OCI-LY7 (cell line): ENCODE results near the gene FAM107B. TPM values are rescaled to one million over a fixed set of nuclear protein-coding genes. Genes with fewer than 3 reads are reported as not detected.

Source experiments
- BruUV-seq: library from RNA; stranded (reverse); fragments of 400-500 nt; replicated peaks from 2 replicates; lab custom pipeline; 2021; lab: Mats Ljungman, UMichigan
- CTCF ChIA-PET: fragments of 300-600 bp; sonication (Branson Sonifier 250); formaldehyde crosslinking; loops from one replicate; lab custom pipeline; 2022; ENCODE audit warnings: antibody characterized with exemption; ENCODE audit not compliant: unreplicated experiment; lab: Charles Lee
- POLR2A ChIA-PET: fragments of 300-600 bp; sonication (Branson Sonifier 250); formaldehyde crosslinking; loops from one replicate; lab custom pipeline; 2022; ENCODE audit warnings: antibody characterized with exemption; lab: Charles Lee
- DNase-seq: peaks from one replicate; pipeline ENCODE4 v3.0.0-alpha.2; 2015; ENCODE audit warnings: low spot score
- H2AFZ ChIP-seq: fragments of 200-600 bp; sonication (generic), shearing (Covaris generic); 2 replicates; pipeline ENCODE4 v1.6.1; 2014; ENCODE audit warnings: mild to moderate bottlenecking, antibody characterized with exemption, low read length, moderate library complexity
- H3K27ac ChIP-seq: fragments of 200-600 bp; sonication (generic); 2 replicates; pipeline ENCODE4 v1.5.1; 2014; ENCODE audit warnings: mixed run types, low read depth, mild to moderate bottlenecking, moderate library complexity, low read length, inconsistent platforms; ENCODE audit not compliant: poor library complexity, severe bottlenecking
- H3K36me3 ChIP-seq: fragments of 200-600 bp; sonication (generic); 2 replicates; pipeline ENCODE4 v1.6.1; 2014; ENCODE audit warnings: mild to moderate bottlenecking, antibody characterized with exemption, low read length, moderate library complexity, mixed read lengths; ENCODE audit not compliant: insufficient read depth
- H3K4me1 ChIP-seq: fragments of 200-600 bp; sonication (generic); 2 replicates; pipeline ENCODE4 v1.5.1; 2014; ENCODE audit warnings: mild to moderate bottlenecking, low read length; ENCODE audit not compliant: insufficient read depth, poor library complexity, severe bottlenecking
- H3K4me2 ChIP-seq: fragments of 200-600 bp; sonication (generic); 2 replicates; pipeline ENCODE4 v1.6.1; 2014; ENCODE audit warnings: mild to moderate bottlenecking, low read length
- H3K4me3 ChIP-seq: fragments of 200-600 bp; sonication (generic); 2 replicates; pipeline ENCODE4 v1.5.1; 2014; ENCODE audit warnings: mild to moderate bottlenecking, low read depth, low read length; ENCODE audit not compliant: poor library complexity, severe bottlenecking
- H3K79me2 ChIP-seq: fragments of 200-600 bp; sonication (generic); 2 replicates; pipeline ENCODE4 v1.6.1; 2016; ENCODE audit warnings: low read depth, mild to moderate bottlenecking, low read length, moderate library complexity, mixed read lengths; ENCODE audit not compliant: insufficient read depth
- H3K9me2 ChIP-seq: fragments of 200-600 bp; sonication (generic); 2 replicates; pipeline ENCODE4 v1.6.1; 2016; ENCODE audit warnings: mild to moderate bottlenecking, low read length, mixed read lengths; ENCODE audit not compliant: insufficient read depth
- H3K9me3 ChIP-seq: fragments of 200-600 bp; sonication (generic); 2 replicates; pipeline ENCODE4 v1.6.1; 2014; ENCODE audit warnings: mild to moderate bottlenecking, mixed run types, low read length, mixed read lengths
- H4K20me1 ChIP-seq: fragments of 200-600 bp; sonication (generic); 2 replicates; pipeline ENCODE4 v1.6.1; 2014; ENCODE audit warnings: mild to moderate bottlenecking, antibody characterized with exemption, low read length, moderate library complexity, mixed read lengths; ENCODE audit not compliant: insufficient read depth
- EZH2phosphoT487 ChIP-seq: fragments of 200-600 bp; sonication (generic); IDR thresholded peaks from 2 replicates; pipeline ENCODE4 v1.6.1; 2018; ENCODE audit warnings: low read depth, borderline replicate concordance, mild to moderate bottlenecking, mixed run types, antibody characterized with exemption, low read length, moderate library complexity, mixed read lengths
- intact Hi-C: fragments of 100-400 bp; cut with micrococcal nuclease; formaldehyde crosslinking; loops from one replicate; pipeline ENCODE4 v1.10.0; 2022; ENCODE audit not compliant: unreplicated experiment
- total RNA-seq, 2 experiments: library from RNA; depleted of rRNA in 1 of 2; stranded (reverse); fragments of >200 nt in 1 of 2; shearing (Covaris generic) in 1 of 2; gene quantifications; 2 replicates each; pipeline ENCODE4 v1.2.3, GENCODE V29; 2014 to 2022
- TF ChIP-seq, protein P1 (sequence below): fragments of 200-600 bp; sonication (generic); conservative IDR thresholded peaks from 2 replicates; pipeline ENCODE4 v1.5.1; 2014; ENCODE audit warnings: mild to moderate bottlenecking, antibody characterized with exemption, low read length, moderate library complexity, mixed read lengths

FAM107B gene
- total RNA-seq, 2 experiments from 2014 or later = 114 to 398 TPM

DNA sequence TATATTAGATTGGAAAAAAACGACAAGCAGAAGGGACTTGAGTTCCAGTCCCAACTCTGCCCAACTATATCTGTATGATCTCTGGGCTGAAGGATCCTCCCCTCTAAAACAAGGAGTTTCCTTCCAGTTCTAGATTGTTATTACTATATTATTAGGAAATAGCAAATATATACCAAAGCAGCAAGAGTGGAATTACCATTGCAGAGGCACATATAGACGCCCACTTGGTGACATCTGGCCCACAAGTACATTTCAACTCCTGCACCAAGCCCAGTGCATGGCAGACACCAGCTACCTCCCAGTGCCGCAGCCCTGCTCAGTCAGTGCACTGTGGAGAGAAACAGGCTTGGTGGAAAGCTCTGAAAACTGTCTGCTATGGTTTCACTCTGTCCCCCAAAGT lies 201.9 kb downstream of the FAM107B start:
- TF ChIP-seq, protein P1, sequence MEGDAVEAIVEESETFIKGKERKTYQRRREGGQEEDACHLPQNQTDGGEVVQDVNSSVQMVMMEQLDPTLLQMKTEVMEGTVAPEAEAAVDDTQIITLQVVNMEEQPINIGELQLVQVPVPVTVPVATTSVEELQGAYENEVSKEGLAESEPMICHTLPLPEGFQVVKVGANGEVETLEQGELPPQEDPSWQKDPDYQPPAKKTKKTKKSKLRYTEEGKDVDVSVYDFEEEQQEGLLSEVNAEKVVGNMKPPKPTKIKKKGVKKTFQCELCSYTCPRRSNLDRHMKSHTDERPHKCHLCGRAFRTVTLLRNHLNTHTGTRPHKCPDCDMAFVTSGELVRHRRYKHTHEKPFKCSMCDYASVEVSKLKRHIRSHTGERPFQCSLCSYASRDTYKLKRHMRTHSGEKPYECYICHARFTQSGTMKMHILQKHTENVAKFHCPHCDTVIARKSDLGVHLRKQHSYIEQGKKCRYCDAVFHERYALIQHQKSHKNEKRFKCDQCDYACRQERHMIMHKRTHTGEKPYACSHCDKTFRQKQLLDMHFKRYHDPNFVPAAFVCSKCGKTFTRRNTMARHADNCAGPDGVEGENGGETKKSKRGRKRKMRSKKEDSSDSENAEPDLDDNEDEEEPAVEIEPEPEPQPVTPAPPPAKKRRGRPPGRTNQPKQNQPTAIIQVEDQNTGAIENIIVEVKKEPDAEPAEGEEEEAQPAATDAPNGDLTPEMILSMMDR = no peak
- TF ChIP-seq EZH2phosphoT487 = no peak
- Histone ChIP-seq H3K9me3 (no peaks in the 10 kb centered on the region), H3K4me3 (no peak overlapping the region), H2AFZ (no peak overlapping the region), H3K9me2 (no peaks in the 10 kb centered on the region), H3K27ac (no peak overlapping the region), H3K36me3 (peaks cover 97% of the 10 kb centered on the region), H3K79me2 (peaks cover 100% of the 10 kb centered on the region), H4K20me1 (peaks cover 25% of the 10 kb centered on the region), H3K4me1 (peaks cover 40% of the 10 kb centered on the region), H3K4me2 (no peak overlapping the region)
- intact Hi-C loops = no loop called here
- no TSS peak for BruUV-seq
- CTCF ChIA-PET = no interaction called here
- POLR2A ChIA-PET = interaction anchor here (0.5 to 1.5 kb wide), 2 partner anchors 14 to 75 kb away, joined by 4 to 5 read pairs; no protein-coding TSS in a partner anchor
- DNase-seq = no peak

GRCh38 chr10:14571866-14572507 lies 202.7 kb downstream of the FAM107B start:
- DNase-seq = no peak
- H3K27ac ChIP-seq = no peak overlapping the region
- H2AFZ ChIP-seq = no peak overlapping the region
- ChIA-PET POLR2A (interaction anchor here (0.6 to 1.5 kb wide), 2 partner anchors 10 to 14 kb away, joined by 4 to 5 read pairs; no protein-coding TSS in a partner anchor), CTCF (no interaction called here)
- H3K79me2 ChIP-seq = peaks cover 100% of the 10 kb centered on the region
- no peaks in the 10 kb centered on the region for H3K9me2 ChIP-seq
- peak overlapping the region; percentile 16; the same call in 1 of the 2 replicates for H3K4me2 ChIP-seq
- BruUV-seq = no TSS peak
- TF ChIP-seq, protein P1 = no peak
- no peak for TF ChIP-seq EZH2phosphoT487
- no peak overlapping the region for H3K4me3 ChIP-seq
- peaks cover 32% of the 10 kb centered on the region for H3K4me1 ChIP-seq
- peaks cover 97% of the 10 kb centered on the region for H3K36me3 ChIP-seq
- intact Hi-C loops = no loop called here
- peaks cover 20% of the 10 kb centered on the region for H4K20me1 ChIP-seq
- no peaks in the 10 kb centered on the region for H3K9me3 ChIP-seq

DNA sequence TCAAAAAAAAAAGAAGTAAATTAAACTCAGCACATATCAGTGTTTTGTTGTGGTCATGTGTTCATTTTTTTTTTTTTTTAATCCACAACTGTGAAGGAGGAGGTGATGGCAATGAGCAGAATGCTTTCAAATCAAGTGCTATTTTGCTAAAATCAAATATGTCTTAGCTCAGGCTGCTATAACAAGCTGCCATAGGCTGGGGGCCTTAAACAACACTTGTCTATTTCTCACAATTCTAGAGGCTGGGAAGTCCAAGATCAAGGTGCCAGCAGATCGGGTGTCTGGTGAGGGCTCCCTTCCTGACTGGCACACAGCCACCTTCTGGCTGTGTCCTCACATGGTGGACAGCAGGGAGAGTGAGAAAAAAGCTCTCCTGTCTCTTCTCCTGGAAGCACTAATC lies 203.9 kb downstream of the FAM107B start:
- peaks cover 95% of the 10 kb centered on the region for H3K36me3 ChIP-seq
- peaks cover 100% of the 10 kb centered on the region for H3K79me2 ChIP-seq
- no peak overlapping the region for H3K4me2 ChIP-seq
- POLR2A ChIA-PET = interaction anchor here (0.7 kb wide), 4 partner anchors 32 to 231 kb away, joined by 3 to 5 read pairs (median 4); no protein-coding TSS in a partner anchor
- H3K9me2 ChIP-seq = no peaks in the 10 kb centered on the region
- CTCF ChIA-PET = no interaction called here
- no peak overlapping the region for H2AFZ ChIP-seq
- intact Hi-C loops = no loop called here
- no peak overlapping the region for H3K27ac ChIP-seq
- TF ChIP-seq, protein P1 = no peak
- TF ChIP-seq EZH2phosphoT487 = no peak
- no peaks in the 10 kb centered on the region for H3K9me3 ChIP-seq
- H3K4me3 ChIP-seq = no peak overlapping the region
- no peak for DNase-seq
- H4K20me1 ChIP-seq = peaks cover 20% of the 10 kb centered on the region
- no TSS peak for BruUV-seq
- H3K4me1 ChIP-seq = peaks cover 36% of the 10 kb centered on the region
